Stimulated activated CD4-positive, alpha-beta T cell treated with anti-CD3 and anti-CD28 coated beads, Interleukin-12 subunit alpha, Interleukin-12 subunit beta, amount 100 ng/mL, for 48 hours (primary cell): Measurements from ENCODE around the gene C10orf53.

Experiments
- DNase-seq, 3 donors: peaks; one replicate each; pipeline ENCODE4 v3.0.0-alpha.2; 2020; ENCODE audit warnings: low read depth in 2 of 3, low spot score in 1 of 3

Gene C10orf53

GRCh38 chr10:49679480-49679893, at the start of gene C10orf53:
TSS of gene C10orf53 (plus strand) at chr10:49679651. CDS start at chr10:49679698, 47 bp downstream.
- DNase-seq: peak; percentile 3 to 13 (median 8)

DNA sequence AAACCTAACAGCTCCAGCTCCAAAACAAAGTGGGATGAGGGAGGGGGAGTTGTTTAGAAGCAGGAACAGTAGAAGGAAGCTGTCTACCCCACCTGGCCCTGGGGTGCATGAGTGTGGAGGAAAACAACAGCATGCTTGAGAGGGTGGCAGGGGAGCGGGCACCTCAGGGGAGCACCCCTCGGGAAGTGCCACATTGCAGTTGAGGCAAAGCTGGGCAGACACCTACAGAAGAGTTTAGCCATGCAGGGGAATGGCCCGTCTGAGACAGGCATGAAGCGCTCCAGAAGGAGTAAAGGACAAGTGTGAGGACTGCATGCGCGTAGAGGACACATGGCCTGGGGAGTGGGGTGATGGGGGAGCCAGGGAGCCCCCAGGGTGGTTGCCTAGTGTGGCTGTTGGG, 47.5 kb upstream of the C10orf53 start:
- no peak for DNase-seq

DNA sequence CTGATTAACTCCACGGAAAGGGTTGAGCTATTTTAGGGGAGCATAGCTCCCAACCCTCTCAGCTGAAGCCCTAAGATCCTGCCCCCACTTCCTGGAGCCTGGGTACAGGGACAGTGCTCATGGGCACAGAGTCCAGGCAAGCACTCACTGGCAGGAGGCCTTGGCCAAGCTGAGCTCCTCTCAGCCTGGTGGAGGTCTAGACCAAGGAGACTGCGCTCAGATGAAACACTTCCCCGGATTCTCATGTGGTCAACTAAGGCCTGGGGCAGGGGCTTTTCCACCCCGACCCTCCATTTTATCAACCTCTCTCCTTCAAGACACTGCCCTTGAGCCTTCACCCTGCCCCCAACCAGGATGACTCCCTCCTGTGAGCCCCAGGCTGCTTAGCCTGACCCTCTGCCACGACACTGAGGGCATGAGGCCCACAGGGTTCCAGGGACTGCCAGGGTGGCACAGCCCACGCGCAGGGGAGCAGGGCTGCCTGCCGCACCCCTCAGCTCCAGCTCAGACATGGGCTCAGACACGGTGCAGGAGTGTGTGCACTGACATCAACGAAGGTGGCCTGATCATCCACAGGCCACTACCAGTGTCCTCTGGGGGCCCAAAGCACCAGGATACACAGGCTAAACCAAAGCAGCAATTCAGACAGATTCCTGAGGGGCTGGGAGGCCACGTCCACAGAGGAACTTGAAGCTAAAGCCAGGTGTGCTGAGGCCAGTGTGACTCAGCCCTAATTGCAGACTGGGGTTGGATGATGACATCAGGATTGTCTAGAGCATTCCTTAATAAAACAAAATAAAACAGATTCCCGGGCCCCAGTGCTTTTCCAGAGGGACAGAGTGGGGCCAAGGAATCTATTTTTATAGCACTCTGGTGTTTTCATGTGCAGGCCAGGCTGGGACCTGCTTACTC, 46.8 kb upstream of the C10orf53 start:
- no peak for DNase-seq

- DNase-seq: no peak
Measured at GRCh38 chr10:49633327-49634068, 46.0 kb upstream of the C10orf53 start.

- no peak for DNase-seq
Measured at GRCh38 chr10:49634069-49634660, 45.3 kb upstream of the C10orf53 start.

GRCh38 chr10:49642311-49642710, 37.1 kb upstream of the C10orf53 start:
- no peak for DNase-seq

DNA sequence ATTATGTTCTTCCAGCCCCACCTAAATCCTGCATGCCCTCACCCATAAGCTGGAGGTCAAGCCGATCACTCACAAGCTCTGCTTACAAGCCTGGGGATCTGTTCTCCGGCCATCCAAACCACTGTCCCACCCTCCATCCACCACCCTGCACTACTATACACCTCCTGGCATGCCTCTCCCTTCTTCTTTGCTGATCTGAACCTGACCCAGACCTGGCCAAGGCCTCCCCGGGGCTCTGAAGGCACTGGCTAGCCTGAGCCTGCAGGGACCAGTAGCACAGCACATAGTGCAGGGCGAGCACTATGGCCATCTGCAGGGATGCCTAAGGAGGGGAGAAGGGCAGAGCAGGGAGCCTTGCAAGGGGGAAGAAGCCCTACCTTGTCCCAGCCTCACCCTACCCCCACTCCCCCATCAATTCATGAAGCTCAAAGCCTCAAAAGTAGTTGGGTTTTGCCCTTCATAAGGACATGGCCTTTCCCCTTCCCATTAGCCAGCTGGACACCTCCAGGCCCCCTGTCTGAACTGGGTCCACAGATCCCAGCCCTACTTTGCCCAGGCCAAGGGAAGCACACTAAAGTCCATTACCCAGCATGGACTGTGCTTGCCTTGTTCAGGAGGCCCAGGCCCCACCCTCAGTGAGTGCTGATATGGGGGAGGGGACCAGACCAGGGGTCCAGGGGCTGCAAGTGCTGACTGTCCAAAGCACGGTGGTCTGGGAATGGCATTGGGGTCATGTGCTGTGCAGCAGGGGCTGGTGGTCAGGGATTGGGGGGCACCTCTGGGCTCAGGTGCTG, 36.0 kb upstream of the C10orf53 start:
- no peak for DNase-seq

DNA sequence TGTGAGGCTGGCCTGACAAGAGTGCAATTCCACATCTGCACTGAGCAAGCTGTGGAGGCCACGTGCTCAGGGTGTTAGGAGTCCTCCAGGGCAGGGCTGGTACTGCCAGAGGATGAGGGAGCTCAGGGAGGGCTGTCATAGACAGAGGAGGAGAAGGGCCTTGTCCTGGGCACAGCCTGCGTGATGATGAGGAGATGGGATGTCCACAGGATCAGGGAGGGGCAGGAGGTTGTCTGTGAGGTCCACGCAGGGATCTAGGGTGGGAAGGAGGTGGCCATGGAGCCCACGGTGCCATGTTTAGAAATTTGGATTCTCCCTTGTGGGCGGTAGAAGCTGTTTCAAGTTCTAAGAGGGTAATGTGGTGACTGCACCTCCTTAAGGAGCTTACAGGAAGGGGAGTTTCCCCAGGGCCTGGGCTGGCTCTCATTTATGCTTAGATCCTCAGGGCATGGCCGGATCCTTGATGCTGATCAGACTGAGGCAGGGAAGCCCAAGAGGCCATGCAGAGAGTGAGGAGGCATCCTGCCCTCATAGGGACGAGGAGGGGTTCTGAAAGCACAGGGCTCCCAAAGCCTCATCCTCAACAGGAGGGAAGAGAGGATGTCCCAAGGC, 35.3 kb upstream of the C10orf53 start:
- DNase-seq: no peak

DNA sequence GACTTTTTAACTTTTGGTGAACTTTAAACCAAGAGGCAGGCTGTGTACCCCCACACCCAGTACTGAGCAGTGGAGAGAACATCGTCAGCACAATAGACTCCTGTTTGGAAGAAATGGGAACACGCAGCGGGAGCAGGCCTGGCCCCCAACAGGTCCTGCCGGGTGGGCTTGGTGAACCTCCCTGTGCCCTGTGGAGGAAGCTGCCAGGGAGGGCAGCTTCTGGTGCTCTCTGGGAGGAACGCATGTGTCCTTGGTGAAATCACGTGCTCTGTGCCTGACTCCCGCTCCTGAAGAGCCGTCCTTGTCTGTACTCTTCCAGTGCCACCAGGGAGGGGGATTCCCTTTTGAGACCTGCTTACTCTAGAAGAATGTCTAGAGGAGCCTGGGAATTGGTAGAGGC, 34.0 kb upstream of the C10orf53 start:
- no peak for DNase-seq

GRCh38 chr10:49645871-49646870, 33.3 kb upstream of the C10orf53 start:
- no peak for DNase-seq

- DNase-seq: no peak
Measured at GRCh38 chr10:49647554-49647953, 31.9 kb upstream of the C10orf53 start.

- no peak for DNase-seq
Measured at GRCh38 chr10:49647985-49648795, 31.3 kb upstream of the C10orf53 start.

DNA sequence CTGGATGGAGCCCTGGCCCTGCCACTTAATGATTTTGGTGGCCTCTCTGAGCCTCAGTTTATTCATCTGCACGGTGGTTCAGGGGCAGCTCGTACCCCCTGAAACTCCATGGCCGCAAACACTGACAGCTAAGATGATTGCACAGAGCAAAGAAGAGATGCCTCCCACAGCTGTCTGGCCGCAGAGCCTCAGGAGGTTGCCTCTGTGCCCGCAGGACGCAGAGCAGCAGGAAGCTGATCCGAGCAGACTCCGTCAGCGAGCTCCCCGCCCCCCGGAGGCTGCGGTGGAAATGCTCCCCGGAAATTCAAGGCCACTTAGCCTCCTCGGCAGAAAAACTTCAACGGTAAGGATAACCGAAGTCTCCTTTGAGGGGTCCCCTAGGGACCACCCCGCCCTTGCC, 30.2 kb upstream of the C10orf53 start:
- peak in 1 of 3 donors; percentile 3 for DNase-seq

DNA sequence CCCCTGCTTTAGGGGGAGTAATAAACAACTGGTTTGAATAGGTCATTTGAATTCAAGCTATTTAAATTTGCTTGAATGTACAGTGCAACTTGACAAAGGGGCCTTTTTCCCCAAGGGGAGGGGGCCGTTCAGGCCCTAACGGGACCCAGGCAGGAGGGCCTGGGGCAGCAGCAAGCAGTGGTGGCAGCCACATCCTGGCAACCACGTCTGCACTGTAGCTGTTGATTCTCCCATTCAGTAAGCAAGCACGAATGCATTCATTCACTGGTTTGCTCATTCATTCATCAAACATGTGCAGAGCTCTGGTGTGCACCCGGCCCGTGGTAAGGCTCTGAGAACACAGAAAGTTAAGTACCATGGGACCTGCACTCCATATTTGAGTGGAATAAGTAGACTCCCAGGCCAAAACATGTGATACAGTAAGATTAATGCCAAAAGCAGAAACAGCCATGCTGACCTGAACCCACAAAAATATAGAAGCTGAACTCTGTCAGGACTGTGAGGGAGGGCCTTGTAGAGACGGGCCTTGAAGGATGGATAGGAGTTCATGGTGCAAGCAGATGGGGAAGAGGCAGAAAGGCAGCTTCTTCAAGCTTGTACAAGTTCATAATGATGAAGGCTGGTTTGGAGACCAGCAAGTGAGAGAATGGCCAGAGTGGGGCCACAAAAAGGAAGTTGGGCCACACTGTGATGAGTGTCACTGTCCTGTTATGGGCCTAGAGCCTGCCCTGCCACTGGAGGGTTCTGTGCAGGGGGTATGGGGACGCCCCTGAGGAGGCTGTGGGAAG, 29.3 kb upstream of the C10orf53 start:
- no peak for DNase-seq

DNA sequence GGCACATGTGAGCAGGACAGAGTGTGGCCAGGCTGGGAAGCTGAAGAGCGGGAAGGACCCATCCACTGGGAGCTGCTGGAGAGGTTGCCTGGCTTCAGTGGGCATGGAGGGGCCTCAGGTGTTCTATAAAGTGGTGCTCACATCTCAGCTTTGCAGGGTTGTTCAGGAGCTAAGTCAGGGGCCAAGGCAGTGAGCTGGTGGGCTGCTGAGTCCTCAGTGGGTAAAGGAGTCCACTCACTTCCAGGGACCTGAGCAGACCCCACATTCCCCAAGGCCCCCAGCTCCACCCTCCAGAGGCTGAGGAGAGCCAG, 28.8 kb upstream of the C10orf53 start:
- no peak for DNase-seq

DNA sequence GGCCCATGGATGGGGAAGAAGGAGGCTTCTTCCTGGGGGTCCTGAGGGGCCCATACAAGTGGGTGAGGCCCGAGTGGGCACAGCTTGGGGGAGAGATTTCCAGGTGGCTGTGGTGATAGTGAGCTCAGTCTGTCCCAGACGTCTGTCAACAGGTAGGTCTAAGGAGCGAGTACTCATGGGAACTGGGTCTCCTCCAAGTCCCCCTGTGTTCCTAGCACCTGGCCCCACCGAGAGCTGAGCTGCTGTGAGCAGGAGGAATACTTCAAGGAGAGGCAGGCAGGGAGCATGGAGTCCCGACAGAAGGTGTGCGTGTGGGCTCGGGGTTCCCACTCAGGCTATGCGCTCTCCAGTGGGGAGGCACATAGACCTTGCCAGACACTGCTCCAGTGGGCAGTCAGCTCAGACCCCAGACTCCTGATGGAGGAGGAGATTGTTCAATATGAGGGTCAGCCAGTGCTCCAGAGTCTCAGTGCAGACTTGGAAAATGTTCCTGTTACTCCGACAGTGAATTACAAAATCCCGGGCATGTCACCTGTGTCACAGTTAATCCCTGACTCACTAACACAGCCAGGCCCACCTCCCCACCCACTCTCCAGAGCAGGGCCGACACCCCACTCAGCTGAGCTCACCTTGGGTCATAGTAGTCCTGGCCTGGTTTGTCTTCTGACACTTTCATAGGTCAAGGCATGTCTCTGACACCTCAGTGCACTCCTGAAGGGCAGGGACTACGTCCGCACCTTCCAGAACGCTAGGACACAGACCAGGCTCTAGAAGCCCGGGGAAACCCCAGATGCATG, 28.2 kb upstream of the C10orf53 start:
- no peak for DNase-seq

GRCh38 chr10:49651917-49652316, 27.5 kb upstream of the C10orf53 start:
- no peak for DNase-seq
